ENCODE data around the gene TSPYL4.

DNA sequence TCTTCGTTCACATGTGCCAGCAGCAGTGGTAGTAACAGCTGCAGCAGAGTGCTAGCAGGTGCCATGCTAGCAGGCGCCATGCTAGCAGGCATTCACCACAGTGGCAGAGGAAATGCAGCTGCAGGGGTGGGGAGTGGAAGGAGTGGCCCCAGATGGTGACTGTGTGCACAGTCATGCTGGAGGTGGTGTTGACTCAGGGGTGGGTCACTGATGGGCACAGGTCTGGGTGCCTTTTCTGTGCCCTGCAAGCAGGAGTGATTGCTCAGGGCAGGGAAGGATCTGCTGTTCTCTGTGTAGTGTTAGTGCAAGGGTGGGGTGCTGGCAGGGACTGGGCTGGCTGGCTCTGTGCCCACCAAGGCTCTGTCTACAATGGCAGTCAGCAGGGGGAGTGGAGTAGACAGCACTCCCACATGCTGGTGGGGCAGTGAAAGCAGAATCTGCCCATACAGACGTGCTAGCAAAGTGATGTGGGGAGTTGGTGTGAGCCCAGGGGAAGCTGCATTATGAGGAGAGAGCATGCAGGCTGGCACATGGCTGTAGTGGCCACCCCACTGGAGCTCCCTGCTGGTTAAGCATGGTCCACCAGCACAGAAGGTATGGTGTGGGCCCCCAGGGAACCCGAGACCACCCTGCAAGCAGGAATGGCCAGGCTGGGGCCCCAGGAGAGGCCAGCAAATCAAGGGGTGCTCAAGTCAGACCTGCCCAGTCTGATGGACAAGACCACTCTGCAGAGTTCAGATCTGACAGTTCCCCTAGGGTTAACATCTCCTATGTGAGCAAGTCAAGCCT, 11.4 kb upstream of the TSPYL4 start:
- TF ChIP-seq, protein P1, sequence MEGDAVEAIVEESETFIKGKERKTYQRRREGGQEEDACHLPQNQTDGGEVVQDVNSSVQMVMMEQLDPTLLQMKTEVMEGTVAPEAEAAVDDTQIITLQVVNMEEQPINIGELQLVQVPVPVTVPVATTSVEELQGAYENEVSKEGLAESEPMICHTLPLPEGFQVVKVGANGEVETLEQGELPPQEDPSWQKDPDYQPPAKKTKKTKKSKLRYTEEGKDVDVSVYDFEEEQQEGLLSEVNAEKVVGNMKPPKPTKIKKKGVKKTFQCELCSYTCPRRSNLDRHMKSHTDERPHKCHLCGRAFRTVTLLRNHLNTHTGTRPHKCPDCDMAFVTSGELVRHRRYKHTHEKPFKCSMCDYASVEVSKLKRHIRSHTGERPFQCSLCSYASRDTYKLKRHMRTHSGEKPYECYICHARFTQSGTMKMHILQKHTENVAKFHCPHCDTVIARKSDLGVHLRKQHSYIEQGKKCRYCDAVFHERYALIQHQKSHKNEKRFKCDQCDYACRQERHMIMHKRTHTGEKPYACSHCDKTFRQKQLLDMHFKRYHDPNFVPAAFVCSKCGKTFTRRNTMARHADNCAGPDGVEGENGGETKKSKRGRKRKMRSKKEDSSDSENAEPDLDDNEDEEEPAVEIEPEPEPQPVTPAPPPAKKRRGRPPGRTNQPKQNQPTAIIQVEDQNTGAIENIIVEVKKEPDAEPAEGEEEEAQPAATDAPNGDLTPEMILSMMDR (IDR thresholded peaks at IDR 0.05; ENCODE audit: low read depth, low read length) = no peak
- no peak for TF ChIP-seq EZH2phosphoT487 (IDR thresholded peaks at IDR 0.05; ENCODE audit: low read depth)
